ENCODE measurements around the gene MASP1.

The MASP1 gene

DNA sequence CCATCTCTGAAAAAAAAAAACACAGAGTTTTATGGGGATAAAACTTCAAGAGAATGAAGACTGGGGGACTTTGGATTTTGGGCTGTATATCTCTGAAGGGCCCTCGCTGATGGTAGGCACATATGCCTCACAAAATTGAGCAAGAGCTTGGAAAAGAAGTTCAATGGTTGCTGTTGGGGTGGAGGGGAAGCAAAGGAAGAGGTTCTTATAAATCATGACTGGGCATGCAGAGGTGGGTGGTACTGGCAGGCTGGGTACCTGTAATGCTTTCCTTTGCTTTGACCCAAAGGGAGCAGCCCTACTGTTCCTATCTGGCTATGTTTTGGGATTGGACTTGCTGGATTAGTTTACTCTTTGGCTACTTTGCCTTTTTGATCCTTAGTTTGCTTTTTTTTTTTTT is 100.3 kb downstream of the MASP1 start:
- TF ChIP-seq, protein P1, sequence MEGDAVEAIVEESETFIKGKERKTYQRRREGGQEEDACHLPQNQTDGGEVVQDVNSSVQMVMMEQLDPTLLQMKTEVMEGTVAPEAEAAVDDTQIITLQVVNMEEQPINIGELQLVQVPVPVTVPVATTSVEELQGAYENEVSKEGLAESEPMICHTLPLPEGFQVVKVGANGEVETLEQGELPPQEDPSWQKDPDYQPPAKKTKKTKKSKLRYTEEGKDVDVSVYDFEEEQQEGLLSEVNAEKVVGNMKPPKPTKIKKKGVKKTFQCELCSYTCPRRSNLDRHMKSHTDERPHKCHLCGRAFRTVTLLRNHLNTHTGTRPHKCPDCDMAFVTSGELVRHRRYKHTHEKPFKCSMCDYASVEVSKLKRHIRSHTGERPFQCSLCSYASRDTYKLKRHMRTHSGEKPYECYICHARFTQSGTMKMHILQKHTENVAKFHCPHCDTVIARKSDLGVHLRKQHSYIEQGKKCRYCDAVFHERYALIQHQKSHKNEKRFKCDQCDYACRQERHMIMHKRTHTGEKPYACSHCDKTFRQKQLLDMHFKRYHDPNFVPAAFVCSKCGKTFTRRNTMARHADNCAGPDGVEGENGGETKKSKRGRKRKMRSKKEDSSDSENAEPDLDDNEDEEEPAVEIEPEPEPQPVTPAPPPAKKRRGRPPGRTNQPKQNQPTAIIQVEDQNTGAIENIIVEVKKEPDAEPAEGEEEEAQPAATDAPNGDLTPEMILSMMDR (IDR thresholded peaks at IDR 0.05; ENCODE audit: borderline replicate concordance, insufficient read depth, low read depth, low read length), result no peak
- H3K4me3 ChIP-seq (ENCODE audit: low read depth, low read length), result no peak overlapping the region

DNA sequence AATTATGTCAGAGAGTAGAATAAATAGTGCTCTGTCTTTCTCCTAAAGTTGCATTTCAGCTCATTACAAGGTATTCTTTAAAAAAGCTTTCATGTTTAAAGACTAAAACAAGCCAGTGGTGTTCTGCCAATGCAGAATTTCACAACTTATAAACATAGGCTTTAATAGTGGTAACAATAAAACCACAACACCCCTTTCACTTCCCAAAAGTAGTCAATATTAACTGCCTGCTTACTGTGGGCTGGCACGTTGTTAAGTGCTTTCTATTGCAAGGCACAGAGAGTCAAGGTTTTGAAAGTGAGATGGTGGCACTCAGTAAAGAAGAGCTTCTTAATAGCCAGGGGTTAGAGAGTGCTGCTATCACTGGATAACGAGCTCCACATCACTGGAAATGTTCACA is 102.6 kb downstream of the MASP1 start:
- TF ChIP-seq, protein P1 (IDR thresholded peaks at IDR 0.05; ENCODE audit: borderline replicate concordance, insufficient read depth, low read depth, low read length), result no peak
- no peak overlapping the region for H3K4me3 ChIP-seq (ENCODE audit: low read depth, low read length)

- H3K4me3 ChIP-seq (ENCODE audit: low read depth, low read length), result no peak overlapping the region
- TF ChIP-seq, protein P1 (IDR thresholded peaks at IDR 0.05; ENCODE audit: borderline replicate concordance, insufficient read depth, low read depth, low read length), result no peak
Observed at GRCh38 chr3:187186801-187187421, 104.6 kb downstream of the MASP1 start.

GRCh38 chr3:187186375-187186774 is 105.2 kb downstream of the MASP1 start:
- TF ChIP-seq, protein P1 (IDR thresholded peaks at IDR 0.05; ENCODE audit: borderline replicate concordance, insufficient read depth, low read depth, low read length), result no peak

DNA sequence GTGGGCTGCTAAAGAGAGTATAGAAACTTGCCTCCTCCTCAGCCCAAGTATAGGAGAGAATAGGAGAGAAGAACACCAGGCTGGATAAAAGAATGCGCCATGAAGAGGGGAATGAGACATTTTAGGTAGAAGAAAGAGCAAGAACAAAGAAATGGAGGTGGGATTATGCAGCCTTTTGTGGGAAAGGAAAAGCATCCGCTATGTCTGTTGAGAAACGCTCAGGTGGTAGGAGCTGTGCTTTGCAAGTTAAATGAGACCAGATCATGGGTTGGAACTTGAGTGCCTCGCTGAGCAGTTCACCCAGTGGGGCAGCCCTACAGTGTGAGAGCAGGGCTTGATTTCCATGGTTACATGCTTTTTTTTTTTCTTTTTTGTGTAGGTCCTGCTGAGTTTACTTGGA is 105.8 kb downstream of the MASP1 start:
- TF ChIP-seq, protein P1 (IDR thresholded peaks at IDR 0.05; ENCODE audit: borderline replicate concordance, insufficient read depth, low read depth, low read length), result no peak
- H3K4me3 ChIP-seq (ENCODE audit: low read depth, low read length), result no peak overlapping the region

More at GRCh38 chr3:187186375-187186774, 105.2 kb downstream of the MASP1 start:
- no peak overlapping the region for H3K4me3 ChIP-seq (ENCODE audit: low read depth, low read length)

Measured in GM12875 (cell line).